GM12878 (cell line): Measurements from ENCODE around the gene CALD1. TPM values are rescaled to one million over a fixed set of nuclear protein-coding genes. Genes with fewer than 3 reads are reported as not detected.

Experiments used
- ATAC-seq: fragments of 200-7000 bp; cut with Tn5 transposase; 3 replicates; pipeline ENCODE4 v1.9.1; 2020; ENCODE audit warnings: mild to moderate bottlenecking, moderate library complexity
- BruUV-seq: library from RNA; stranded (reverse); fragments of 400-500 nt; replicated peaks from 2 replicates; lab custom pipeline; 2021; lab: Mats Ljungman, UMichigan
- CTCF ChIA-PET: fragments of 300-600 bp; sonication (Branson Sonifier 250); formaldehyde crosslinking; extraction: SDS; loops from one replicate; lab custom pipeline; 2021; ENCODE audit warnings: inconsistent platforms; lab: Yijun Ruan, JAX
- POLR2A ChIA-PET: fragments of 350-600 bp; formaldehyde crosslinking; extraction: SDS; loops from one replicate; lab custom pipeline; 2021; ENCODE audit warnings: inconsistent platforms; lab: Charles Lee
- RAD21 ChIA-PET: fragments of 300-600 bp; sonication (Branson Sonifier 250); formaldehyde crosslinking; loops from one replicate; lab custom pipeline; 2023; ENCODE audit warnings: antibody characterized with exemption; ENCODE audit not compliant: unreplicated experiment; lab: Charles Lee
- SMC1A ChIA-PET: fragments of 300-600 bp; sonication (Branson Sonifier 250); formaldehyde crosslinking; loops from one replicate; lab custom pipeline; 2023; ENCODE audit not compliant: unreplicated experiment, uncharacterized antibody; lab: Charles Lee
- DNase-seq: peaks from one replicate; pipeline ENCODE4 v3.0.0-alpha.2; 2011; ENCODE audit warnings: low read depth, low spot score
- FAIRE-seq: peaks from 3 replicates; lab custom pipeline; 2011; peaks lifted over from hg19 to GRCh38; lab: Jason Lieb, UNC
- H2AFZ ChIP-seq: 2 replicates; pipeline ENCODE4 v1.6.0; 2011; ENCODE audit warnings: low read depth, low read length, control low read depth; ENCODE audit not compliant: control insufficient read depth
- H3K27ac ChIP-seq: 2 replicates; pipeline ENCODE4 v1.5.1; 2011; ENCODE audit warnings: control low read depth; ENCODE audit not compliant: control insufficient read depth, insufficient read depth
- H3K27me3 ChIP-seq, 2 experiments: replicated peaks in 1 of 2; 2 replicates each; pipeline versions ENCODE4 v1.6.0 to v1.6.1; 2011; ENCODE audit warnings: low read length in 1 of 2; ENCODE audit not compliant: control insufficient read depth in 2 of 2, insufficient read depth in 2 of 2
- H3K36me3 ChIP-seq, 2 experiments: 2 replicates each; pipeline ENCODE4 v1.5.1; 2011; ENCODE audit warnings: low read length in 1 of 2; ENCODE audit not compliant: control insufficient read depth in 2 of 2, insufficient read depth in 2 of 2
- H3K4me1 ChIP-seq: 2 replicates; pipeline ENCODE4 v1.6.1; 2011; ENCODE audit warnings: mild to moderate bottlenecking, low read length, moderate library complexity, mixed read lengths; ENCODE audit not compliant: control insufficient read depth, insufficient read depth
- H3K4me2 ChIP-seq: 2 replicates; pipeline ENCODE4 v1.6.0; 2011; ENCODE audit warnings: control low read depth; ENCODE audit not compliant: control insufficient read depth, insufficient read depth
- H3K4me3 ChIP-seq: fragments of 200-600 bp; sonication (generic); 2 replicates; pipeline ENCODE4 v1.5.1; 2016
- H3K79me2 ChIP-seq: 2 replicates; pipeline ENCODE4 v1.6.0; 2011; ENCODE audit warnings: low read length; ENCODE audit not compliant: control insufficient read depth, insufficient read depth
- H3K9ac ChIP-seq: 2 replicates; pipeline ENCODE4 v1.8.0; 2011; ENCODE audit warnings: low read length, control low read depth, mixed read lengths; ENCODE audit not compliant: control insufficient read depth, insufficient read depth
- H3K9me3 ChIP-seq: replicated peaks from 3 replicates; pipeline ENCODE4 v1.5.1; 2011; ENCODE audit warnings: mild to moderate bottlenecking, low read length; ENCODE audit not compliant: control insufficient read depth, insufficient read depth
- H4K20me1 ChIP-seq: 2 replicates; pipeline ENCODE4 v1.6.0; 2011; ENCODE audit not compliant: control insufficient read depth, insufficient read depth
- ASH2L ChIP-seq: fragments of 300-600, 200-600 bp; sonication (generic); IDR thresholded peaks from 2 replicates; pipeline ENCODE4 v1.6.1; 2017; ENCODE audit warnings: low read depth, mild to moderate bottlenecking, borderline replicate concordance
- CREB1 ChIP-seq: IDR thresholded peaks from 2 replicates; pipeline ENCODE4 v1.6.1; 2012; ENCODE audit warnings: low read depth, mild to moderate bottlenecking, inconsistent platforms
- CREM ChIP-seq: IDR thresholded peaks from 2 replicates; pipeline ENCODE4 v1.6.1; 2014; ENCODE audit warnings: antibody characterized with exemption, low read depth
- GABPA ChIP-seq: IDR thresholded peaks from 2 replicates; pipeline ENCODE4 v1.6.1; 2014; ENCODE audit warnings: antibody characterized with exemption, low read depth, mild to moderate bottlenecking, inconsistent platforms
- JUNB ChIP-seq: IDR thresholded peaks from 2 replicates; pipeline ENCODE4 v1.6.1; 2016; ENCODE audit warnings: antibody characterized with exemption, mild to moderate bottlenecking
- MTA2 ChIP-seq: fragments of 450-650 bp; IDR thresholded peaks from 2 replicates; pipeline ENCODE4 v1.6.1; 2016; ENCODE audit warnings: low read depth, mild to moderate bottlenecking, moderate library complexity
- POLR2A ChIP-seq: IDR thresholded peaks from 2 replicates; pipeline ENCODE4 v1.6.1; 2011; ENCODE audit warnings: low read depth, mild to moderate bottlenecking, low read length
- RFX5 ChIP-seq: IDR thresholded peaks from 2 replicates; pipeline ENCODE4 v1.6.1; 2011; ENCODE audit warnings: low read depth, low read length, improper control_type of control experiment
- STAT1 ChIP-seq: fragments of 450-650 bp; conservative IDR thresholded peaks from 2 replicates; pipeline ENCODE4 v1.6.1; 2014; ENCODE audit warnings: antibody characterized with exemption, mild to moderate bottlenecking
- ZNF622 ChIP-seq: fragments of 450-650 bp; IDR thresholded peaks from 2 replicates; pipeline ENCODE4 v1.6.1; 2017; ENCODE audit warnings: mild to moderate bottlenecking, inconsistent platforms
- WGBS: methylation state at CpG from one replicate; pipeline ENCODE4 v1.1.6; 2016; ENCODE audit warnings: low lambda C conversion rate; ENCODE audit not compliant: insufficient replicate concordance, insufficient coverage; ENCODE audit errors: missing lambda C conversion rate; 5-methylcytosine and 5-hydroxymethylcytosine counted together
- in situ Hi-C: fragments of 300-500 bp; cut with MboI; formaldehyde crosslinking; loops from 9 replicates; pipeline ENCODE4 v1.14.3; 2018; ENCODE audit warnings: mixed read lengths
- intact Hi-C: fragments of 100-400 bp; cut with micrococcal nuclease; formaldehyde crosslinking; loops from one replicate; pipeline ENCODE4 v1.14.2; 2022; ENCODE audit not compliant: unreplicated experiment
- polyA plus RNA-seq, 11 experiments: library from polyadenylated mRNA; depleted of rRNA in 4 of 11; unstranded in 6 of 11; stranded (reverse) in 5 of 11; fragments of >200 nt; fragmentation: Nextera tagmentation in 4 of 11; fragmentation: Illumina TruSeq in 1 of 11; extraction: Ambion mirVana in 4 of 11; extraction: Trizol in 1 of 11; gene quantifications; 1 replicate in 1 of 11; 2 replicates in 10 of 11; pipeline versions ENCODE4 v1.2.1 to v1.2.3, GENCODE V29; 2011 to 2016; ENCODE audit warnings: inconsistent platforms in 2 of 11, missing spikeins in 2 of 11, low read depth in 1 of 11
- total RNA-seq, 4 experiments: library from RNA; depleted of rRNA in 3 of 4; stranded (reverse); fragments of >200 nt in 3 of 4; fragmentation: Illumina TruSeq in 1 of 4; extraction: Trizol in 1 of 4; gene quantifications; 2 replicates each; pipeline versions ENCODE4 v1.2.1 to v1.2.3, GENCODE V29; 2013 to 2021

The CALD1 gene
- total and polyA plus RNA-seq, 10 of the 15 experiments (the other 5 are each of a cell fraction or from before 2014, with no cell fraction given) = 0.03 to 1.3 (median 0.22) TPM

- no peaks in the 10 kb centered on the region for H3K9me3 ChIP-seq
- intact Hi-C loops (no loop called here), in situ Hi-C loops (no loop called here)
- no peak overlapping the region for H2AFZ ChIP-seq
- H3K9ac ChIP-seq = no peak overlapping the region
- SMC1A ChIA-PET = interaction anchor here (1.7 to 4.8 kb wide), 2 partner anchors 7 to 10 kb away, joined by 4 to 31 read pairs; no protein-coding TSS in a partner anchor
- no peaks in the 10 kb centered on the region for H4K20me1 ChIP-seq
- no peak overlapping the region for H3K4me3 ChIP-seq
- no peaks in the 10 kb centered on the region for H3K27me3 ChIP-seq
- no peak overlapping the region for H3K4me2 ChIP-seq
- H3K79me2 ChIP-seq = no peaks in the 10 kb centered on the region
- TF ChIP-seq POLR2A (no peak), STAT1 (no peak), ZNF622 (no peak), MTA2 (no peak), JUNB (peak; percentile 49; the same call in 1 of the 2 replicates), CREM (peak; percentile 61; the same call in 1 of the 2 replicates), GABPA (no peak), ASH2L (no peak), RFX5 (no peak), CREB1 (peak; percentile 64; the same call in 1 of the 2 replicates)
- no peak overlapping the region for H3K27ac ChIP-seq
- POLR2A ChIA-PET = interaction anchor here (1.1 to 1.6 kb wide), 2 partner anchors 9 to 12 kb away, joined by 3 to 6 read pairs; no protein-coding TSS in a partner anchor
- no peak for DNase-seq
- no TSS peak for BruUV-seq
- CTCF ChIA-PET = no interaction called here
- peak; percentile 78 for ATAC-seq
- peak; percentile 75 for FAIRE-seq
- H3K4me1 ChIP-seq = peaks cover 4% of the 10 kb centered on the region; the same call in 1 of the 2 replicates
- H3K36me3 ChIP-seq = no peaks in the 10 kb centered on the region
- WGBS = 4% methylated on average over 3 of the region's 3 CpGs
- RAD21 ChIA-PET = interaction anchor here (0.9 to 2.4 kb wide), 3 partner anchors 8 to 272 kb away, joined by 3 to 11 read pairs (median 3); no protein-coding TSS in a partner anchor
These were observed 128.9 kb downstream of the CALD1 start for GRCh38 chr7:134908289-134908688.
